Measurements from ENCODE around the gene GPR3.

The GPR3 gene

DNA sequence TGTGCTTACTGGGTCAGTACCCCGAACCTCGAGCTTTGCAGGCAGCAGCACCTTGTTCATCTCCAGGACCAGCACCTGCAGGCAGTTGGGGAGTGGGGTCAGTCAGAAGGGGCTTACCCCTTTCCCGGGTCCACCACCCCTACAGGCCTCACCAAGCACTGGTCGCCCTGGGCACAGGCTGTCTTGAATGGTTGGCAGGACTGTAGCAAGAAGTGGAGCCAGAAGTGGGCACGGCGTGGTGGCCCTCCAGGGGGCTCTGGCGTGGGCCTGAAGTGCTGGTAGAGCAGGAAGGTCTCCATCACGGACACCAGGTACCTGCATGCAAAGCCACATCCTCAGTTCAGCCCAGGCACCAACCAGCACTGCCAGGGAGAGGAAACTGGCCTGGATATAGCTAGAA, 30.9 kb upstream of the GPR3 start:
- DNase-seq (ENCODE audit: low read depth in 1 of 2, low spot score in 1 of 2), result no peak
- TF ChIP-seq JUND (IDR thresholded peaks at IDR 0.05; ENCODE audit: low read depth), result no peak
- in situ Hi-C loops (cut with HindIII; ENCODE audit: low pct_unique_long_range_greater_than_20kb, low sequenced_read_pairs), result no loop called here

- no peak for TF ChIP-seq JUND (IDR thresholded peaks at IDR 0.05; ENCODE audit: low read depth)
- in situ Hi-C loops (cut with HindIII; ENCODE audit: low pct_unique_long_range_greater_than_20kb, low sequenced_read_pairs), result no loop called here
- DNase-seq (ENCODE audit: low read depth in 1 of 2, low spot score in 1 of 2), result no peak
These were observed 28.4 kb upstream of the GPR3 start for GRCh38 chr1:27363766-27364695.

GRCh38 chr1:27364696-27365371, 27.6 kb upstream of the GPR3 start:
- in situ Hi-C loops (cut with HindIII; ENCODE audit: low pct_unique_long_range_greater_than_20kb, low sequenced_read_pairs), result no loop called here
- no peak for TF ChIP-seq JUND (IDR thresholded peaks at IDR 0.05; ENCODE audit: low read depth)
- no peak for DNase-seq (ENCODE audit: low read depth in 1 of 2, low spot score in 1 of 2)

GRCh38 chr1:27365372-27366112, 26.9 kb upstream of the GPR3 start:
- no peak for TF ChIP-seq JUND (IDR thresholded peaks at IDR 0.05; ENCODE audit: low read depth)
- DNase-seq (ENCODE audit: low read depth in 1 of 2, low spot score in 1 of 2), result peak; percentile 67 to 89
- in situ Hi-C loops (cut with HindIII; ENCODE audit: low pct_unique_long_range_greater_than_20kb, low sequenced_read_pairs), result no loop called here

- no peak for TF ChIP-seq JUND (IDR thresholded peaks at IDR 0.05; ENCODE audit: low read depth)
- peak; percentile 69 to 81 for DNase-seq (ENCODE audit: low read depth in 1 of 2, low spot score in 1 of 2)
These were observed 26.4 kb upstream of the GPR3 start for GRCh38 chr1:27366113-27366410.

GRCh38 chr1:27366411-27367159, 25.8 kb upstream of the GPR3 start, which contains the start of gene MAP3K6:
Gene MAP3K6 (minus strand): TSS chr1:27366961. CDS start chr1:27366597, 364 bp downstream.
- peak; percentile 76 to 83 for DNase-seq (ENCODE audit: low read depth in 1 of 2, low spot score in 1 of 2)
- in situ Hi-C loops (cut with HindIII; ENCODE audit: low pct_unique_long_range_greater_than_20kb, low sequenced_read_pairs), result no loop called here
- no peak for TF ChIP-seq JUND (IDR thresholded peaks at IDR 0.05; ENCODE audit: low read depth)

More at GRCh38 chr1:27366113-27366410, 26.4 kb upstream of the GPR3 start:
- in situ Hi-C loops (cut with HindIII; ENCODE audit: low pct_unique_long_range_greater_than_20kb, low sequenced_read_pairs), result no loop called here

- in situ Hi-C loops (cut with HindIII; ENCODE audit: low pct_unique_long_range_greater_than_20kb, low sequenced_read_pairs), result no loop called here
- no peak for DNase-seq (ENCODE audit: low read depth in 1 of 2, low spot score in 1 of 2)
- TF ChIP-seq JUND (IDR thresholded peaks at IDR 0.05; ENCODE audit: low read depth), result no peak
These were observed 25.2 kb upstream of the GPR3 start for GRCh38 chr1:27367160-27367650.

GRCh38 chr1:27368869-27369582, 23.4 kb upstream of the GPR3 start:
- TF ChIP-seq JUND (IDR thresholded peaks at IDR 0.05; ENCODE audit: low read depth), result no peak
- in situ Hi-C loops (cut with HindIII; ENCODE audit: low pct_unique_long_range_greater_than_20kb, low sequenced_read_pairs), result no loop called here
- DNase-seq (ENCODE audit: low read depth in 1 of 2, low spot score in 1 of 2), result peak in 1 of 2 experiments; percentile 59

- DNase-seq (ENCODE audit: low read depth in 1 of 2, low spot score in 1 of 2), result no peak
- TF ChIP-seq JUND (IDR thresholded peaks at IDR 0.05; ENCODE audit: low read depth), result no peak
- in situ Hi-C loops (cut with HindIII; ENCODE audit: low pct_unique_long_range_greater_than_20kb, low sequenced_read_pairs), result no loop called here
These were observed 20.2 kb upstream of the GPR3 start for GRCh38 chr1:27372022-27372807.

GRCh38 chr1:27372808-27373690, 19.4 kb upstream of the GPR3 start:
- in situ Hi-C loops (cut with HindIII; ENCODE audit: low pct_unique_long_range_greater_than_20kb, low sequenced_read_pairs), result no loop called here
- TF ChIP-seq JUND (IDR thresholded peaks at IDR 0.05; ENCODE audit: low read depth), result no peak
- no peak for DNase-seq (ENCODE audit: low read depth in 1 of 2, low spot score in 1 of 2)

Measured in T47D (cell line).